Left renal pelvis (tissue), 4 donors: Measurements from ENCODE around the gene HIVEP3. TPM values are rescaled to one million over a fixed set of nuclear protein-coding genes. Genes with fewer than 3 reads are reported as not detected.

ENCODE experiments used
- DNase-seq, 4 donors: peaks; one replicate each; pipeline ENCODE4 v3.0.0-alpha.2; 2013; ENCODE audit warnings: low read depth in 4 of 4, low spot score in 3 of 4
- polyA plus RNA-seq, 4 donors: library from polyadenylated mRNA; unstranded; fragments of 120-200 nt; gene quantifications; one replicate each; pipeline ENCODE4 v1.2.1, GENCODE V29; 2013; ENCODE audit not compliant: insufficient read length in 4 of 4

The HIVEP3 gene
- polyA plus RNA-seq, 4 donors, result 3.5 to 7.0 (median 4.2) TPM

GRCh38 chr1:41466146-41466545, 452.6 kb downstream of the HIVEP3 start:
- no peak for DNase-seq

- no peak for DNase-seq
These were observed 453.0 kb downstream of the HIVEP3 start for GRCh38 chr1:41465741-41466140.

- DNase-seq, result no peak
These were observed 453.8 kb downstream of the HIVEP3 start for GRCh38 chr1:41464885-41465284.

GRCh38 chr1:41463516-41463915, 455.2 kb downstream of the HIVEP3 start:
- no peak for DNase-seq

- DNase-seq, result no peak
These were observed 456.1 kb downstream of the HIVEP3 start for GRCh38 chr1:41462680-41463004.

- DNase-seq, result no peak
These were observed 456.7 kb downstream of the HIVEP3 start for GRCh38 chr1:41461790-41462679.

DNA sequence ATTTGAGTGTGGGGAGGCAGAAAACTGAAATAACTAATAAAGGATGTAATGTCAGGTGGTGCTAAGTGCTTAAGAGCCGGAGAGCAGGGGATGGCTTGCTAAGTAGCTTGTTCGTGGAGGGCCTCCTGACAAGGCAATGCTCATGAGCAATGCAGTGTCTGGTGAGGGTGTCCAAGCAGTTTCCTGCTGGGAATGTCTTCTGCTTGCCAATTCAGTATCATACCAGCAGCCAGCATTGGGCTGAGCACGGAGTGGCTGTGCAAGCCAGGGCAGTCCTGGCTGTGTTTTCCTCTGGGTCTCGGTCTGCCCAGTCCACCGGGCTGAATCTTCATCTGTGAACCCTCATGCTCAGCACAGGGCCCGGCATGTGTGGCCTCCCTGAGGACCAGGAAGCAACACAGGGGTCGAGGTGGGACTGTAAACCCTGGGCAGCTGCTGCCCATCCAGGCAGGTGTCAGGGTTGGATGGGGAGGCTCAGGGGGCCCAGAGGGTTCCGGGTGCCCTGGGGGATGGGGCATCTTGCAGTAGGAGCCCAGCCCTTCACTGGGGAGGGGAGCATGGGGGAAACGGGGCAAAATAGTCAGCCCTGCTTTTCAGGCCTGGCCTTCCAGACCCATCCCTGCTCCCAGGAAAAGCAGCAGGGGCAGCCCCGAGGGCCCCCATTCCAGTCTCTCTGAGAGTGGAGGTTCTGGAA, 461.7 kb downstream of the HIVEP3 start:
- no peak for DNase-seq

Other genes starting within 250 kb of the HIVEP3 start
- not detected for gene GUCA2B, start 234.5 kb upstream of the HIVEP3 start, polyA plus RNA-seq
- gene GUCA2A, start 245.8 kb upstream of the HIVEP3 start, polyA plus RNA-seq, result not detected